GM13976 (cell line): Measurements from ENCODE around the gene UGT1A5.

Experiments used
- DNase-seq: peaks from one replicate; pipeline ENCODE4 v3.0.0; 2012; ENCODE audit warnings: low spot score
- in situ Hi-C: fragments of 300-500 bp; cut with MboI; formaldehyde crosslinking; loops from one replicate; pipeline ENCODE4 v1.12.0; 2022; ENCODE audit warnings: low sequenced_read_pairs, mixed read lengths, inconsistent platforms; ENCODE audit not compliant: unreplicated experiment
- TF ChIP-seq, protein P1 (sequence below): IDR thresholded peaks from 2 replicates; pipeline ENCODE4 v1.5.1; 2012; ENCODE audit warnings: borderline replicate concordance, mild to moderate bottlenecking; ENCODE audit not compliant: insufficient read depth; ENCODE audit errors: extremely low read depth, missing control alignments, control extremely low read depth

Gene UGT1A5

DNA sequence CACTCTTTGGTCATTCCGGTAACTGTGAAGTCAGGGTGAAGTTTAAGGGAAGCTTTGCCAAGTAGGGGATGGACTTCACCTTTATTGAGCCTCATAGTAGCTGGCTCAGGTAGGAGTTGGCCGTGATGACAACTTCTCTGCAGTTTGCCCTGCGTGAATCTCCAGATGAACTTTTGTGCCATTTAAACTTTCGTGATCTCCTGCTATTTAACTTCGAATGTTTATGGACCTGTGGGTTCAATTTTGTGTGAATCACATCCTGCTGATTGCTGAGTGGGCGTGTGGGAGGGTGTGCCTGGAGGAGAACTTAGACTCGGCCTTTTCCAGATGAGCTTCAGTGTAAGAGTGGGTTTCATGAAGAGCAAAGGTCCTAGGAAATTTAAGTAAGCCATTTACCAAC is 51.6 kb downstream of the UGT1A5 start:
- no peak for DNase-seq
- TF ChIP-seq, protein P1, sequence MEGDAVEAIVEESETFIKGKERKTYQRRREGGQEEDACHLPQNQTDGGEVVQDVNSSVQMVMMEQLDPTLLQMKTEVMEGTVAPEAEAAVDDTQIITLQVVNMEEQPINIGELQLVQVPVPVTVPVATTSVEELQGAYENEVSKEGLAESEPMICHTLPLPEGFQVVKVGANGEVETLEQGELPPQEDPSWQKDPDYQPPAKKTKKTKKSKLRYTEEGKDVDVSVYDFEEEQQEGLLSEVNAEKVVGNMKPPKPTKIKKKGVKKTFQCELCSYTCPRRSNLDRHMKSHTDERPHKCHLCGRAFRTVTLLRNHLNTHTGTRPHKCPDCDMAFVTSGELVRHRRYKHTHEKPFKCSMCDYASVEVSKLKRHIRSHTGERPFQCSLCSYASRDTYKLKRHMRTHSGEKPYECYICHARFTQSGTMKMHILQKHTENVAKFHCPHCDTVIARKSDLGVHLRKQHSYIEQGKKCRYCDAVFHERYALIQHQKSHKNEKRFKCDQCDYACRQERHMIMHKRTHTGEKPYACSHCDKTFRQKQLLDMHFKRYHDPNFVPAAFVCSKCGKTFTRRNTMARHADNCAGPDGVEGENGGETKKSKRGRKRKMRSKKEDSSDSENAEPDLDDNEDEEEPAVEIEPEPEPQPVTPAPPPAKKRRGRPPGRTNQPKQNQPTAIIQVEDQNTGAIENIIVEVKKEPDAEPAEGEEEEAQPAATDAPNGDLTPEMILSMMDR: no peak
- in situ Hi-C loops: no loop called here

GRCh38 chr2:233764761-233765160 is 52.1 kb downstream of the UGT1A5 start:
- no peak for DNase-seq
- TF ChIP-seq, protein P1: no peak
- in situ Hi-C loops: no loop called here

- TF ChIP-seq, protein P1: no peak
- DNase-seq: no peak
- in situ Hi-C loops: no loop called here
Measured at GRCh38 chr2:233766416-233766815, 53.7 kb downstream of the UGT1A5 start.

DNA sequence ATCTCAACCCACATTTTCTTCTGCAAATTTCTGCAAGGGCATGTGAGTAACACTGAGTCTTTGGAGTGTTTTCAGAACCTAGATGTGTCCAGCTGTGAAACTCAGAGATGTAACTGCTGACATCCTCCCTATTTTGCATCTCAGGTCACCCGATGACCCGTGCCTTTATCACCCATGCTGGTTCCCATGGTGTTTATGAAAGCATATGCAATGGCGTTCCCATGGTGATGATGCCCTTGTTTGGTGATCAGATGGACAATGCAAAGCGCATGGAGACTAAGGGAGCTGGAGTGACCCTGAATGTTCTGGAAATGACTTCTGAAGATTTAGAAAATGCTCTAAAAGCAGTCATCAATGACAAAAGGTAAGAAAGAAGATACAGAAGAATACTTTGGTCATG is 55.4 kb downstream of the UGT1A5 start:
- TF ChIP-seq, protein P1: no peak
- DNase-seq: no peak
- in situ Hi-C loops: no loop called here

DNA sequence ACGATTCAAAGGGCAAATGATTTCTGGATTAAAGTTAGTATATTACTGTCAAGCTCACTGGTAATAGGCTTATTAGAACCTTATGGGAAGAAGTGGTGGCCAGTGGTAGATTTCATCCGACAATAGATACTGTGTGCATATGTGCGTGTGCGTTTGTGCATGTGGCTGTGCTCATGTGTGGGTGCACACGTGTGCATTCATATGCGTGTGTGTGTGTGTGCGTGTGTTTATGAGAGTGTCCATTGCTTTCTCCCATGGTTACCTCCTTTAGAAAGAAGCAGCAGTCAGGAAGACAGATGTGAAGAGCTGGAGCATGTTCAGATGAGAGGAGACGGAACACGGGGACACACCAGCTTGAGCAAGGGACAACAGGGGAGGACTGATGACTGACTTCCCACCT is 56.6 kb downstream of the UGT1A5 start:
- no peak for DNase-seq
- TF ChIP-seq, protein P1: no peak
- in situ Hi-C loops: no loop called here

- in situ Hi-C loops: no loop called here
- no peak for DNase-seq
- TF ChIP-seq, protein P1: no peak
Measured at GRCh38 chr2:233772153-233772552, 59.4 kb downstream of the UGT1A5 start.

- in situ Hi-C loops: no loop called here
- TF ChIP-seq, protein P1: no peak
- DNase-seq: no peak
Measured at GRCh38 chr2:233772583-233772982, 59.9 kb downstream of the UGT1A5 start.
